HepG2 (cell line): ENCODE results near the gene SLC13A3.

Experiments used
- NBN ChIP-seq: fragments of 450-650 bp; conservative IDR thresholded peaks from 2 replicates; pipeline ENCODE4 v1.6.1; 2017
- RFX5 ChIP-seq: IDR thresholded peaks from 2 replicates; pipeline ENCODE4 v1.6.1; 2011; ENCODE audit warnings: low read depth, low read length, improper control_type of control experiment
- TARDBP ChIP-seq: sonication (generic); formaldehyde crosslinking; IDR thresholded peaks from 2 replicates; pipeline ENCODE4 v1.8.0; 2022; ENCODE audit warnings: mild to moderate bottlenecking, missing genetic modification reagents
- TBL1XR1 ChIP-seq: fragments of 150-350 bp; IDR thresholded peaks from 2 replicates; pipeline ENCODE4 v1.6.1; 2014; ENCODE audit warnings: borderline replicate concordance, low read length; ENCODE audit not compliant: partially characterized antibody
- ZBTB43 ChIP-seq: sonication (generic); formaldehyde crosslinking; conservative IDR thresholded peaks from 2 replicates; pipeline ENCODE4 v1.4.0; 2020; ENCODE audit warnings: missing genetic modification reagents
- ZFAT ChIP-seq: sonication (generic); formaldehyde crosslinking; conservative IDR thresholded peaks from 2 replicates; pipeline ENCODE4 v1.8.1; 2023; ENCODE audit warnings: missing genetic modification reagents, inconsistent platforms
- ZNF124 ChIP-seq: sonication (generic); formaldehyde crosslinking; IDR thresholded peaks from 2 replicates; pipeline ENCODE4 v1.4.0; 2020; ENCODE audit warnings: missing genetic modification reagents
- ZNF639 ChIP-seq: conservative IDR thresholded peaks from 2 replicates; pipeline ENCODE4 v1.6.1; 2018; ENCODE audit warnings: missing genetic modification reagents
- TF ChIP-seq, protein P1 (sequence below), 2 experiments: IDR thresholded peaks; 2 replicates each; pipeline ENCODE4 v1.6.1; 2011 to 2012; ENCODE audit warnings: low read length in 2 of 2, borderline replicate concordance in 1 of 2, low read depth in 1 of 2, mild to moderate bottlenecking in 1 of 2, moderate library complexity in 1 of 2
- TF ChIP-seq, protein P2 (sequence below): IDR thresholded peaks from 2 replicates; pipeline ENCODE4 v1.6.1; 2016; ENCODE audit warnings: low read depth, missing genetic modification reagents, missing compliant biosample characterization
- TF ChIP-seq, protein P3 (sequence below): sonication (generic); formaldehyde crosslinking; IDR thresholded peaks from 2 replicates; pipeline ENCODE4 v1.4.0; 2020; ENCODE audit warnings: missing genetic modification reagents
- TF ChIP-seq, protein P4 (sequence below): sonication (generic); formaldehyde crosslinking; IDR thresholded peaks from 2 replicates; pipeline ENCODE4 v1.5.0; 2020; ENCODE audit warnings: mild to moderate bottlenecking, missing genetic modification reagents, moderate library complexity

- TF ChIP-seq ZNF639 = no peak
- TF ChIP-seq, protein P1, sequence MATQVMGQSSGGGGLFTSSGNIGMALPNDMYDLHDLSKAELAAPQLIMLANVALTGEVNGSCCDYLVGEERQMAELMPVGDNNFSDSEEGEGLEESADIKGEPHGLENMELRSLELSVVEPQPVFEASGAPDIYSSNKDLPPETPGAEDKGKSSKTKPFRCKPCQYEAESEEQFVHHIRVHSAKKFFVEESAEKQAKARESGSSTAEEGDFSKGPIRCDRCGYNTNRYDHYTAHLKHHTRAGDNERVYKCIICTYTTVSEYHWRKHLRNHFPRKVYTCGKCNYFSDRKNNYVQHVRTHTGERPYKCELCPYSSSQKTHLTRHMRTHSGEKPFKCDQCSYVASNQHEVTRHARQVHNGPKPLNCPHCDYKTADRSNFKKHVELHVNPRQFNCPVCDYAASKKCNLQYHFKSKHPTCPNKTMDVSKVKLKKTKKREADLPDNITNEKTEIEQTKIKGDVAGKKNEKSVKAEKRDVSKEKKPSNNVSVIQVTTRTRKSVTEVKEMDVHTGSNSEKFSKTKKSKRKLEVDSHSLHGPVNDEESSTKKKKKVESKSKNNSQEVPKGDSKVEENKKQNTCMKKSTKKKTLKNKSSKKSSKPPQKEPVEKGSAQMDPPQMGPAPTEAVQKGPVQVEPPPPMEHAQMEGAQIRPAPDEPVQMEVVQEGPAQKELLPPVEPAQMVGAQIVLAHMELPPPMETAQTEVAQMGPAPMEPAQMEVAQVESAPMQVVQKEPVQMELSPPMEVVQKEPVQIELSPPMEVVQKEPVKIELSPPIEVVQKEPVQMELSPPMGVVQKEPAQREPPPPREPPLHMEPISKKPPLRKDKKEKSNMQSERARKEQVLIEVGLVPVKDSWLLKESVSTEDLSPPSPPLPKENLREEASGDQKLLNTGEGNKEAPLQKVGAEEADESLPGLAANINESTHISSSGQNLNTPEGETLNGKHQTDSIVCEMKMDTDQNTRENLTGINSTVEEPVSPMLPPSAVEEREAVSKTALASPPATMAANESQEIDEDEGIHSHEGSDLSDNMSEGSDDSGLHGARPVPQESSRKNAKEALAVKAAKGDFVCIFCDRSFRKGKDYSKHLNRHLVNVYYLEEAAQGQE (IDR thresholded peaks at IDR 0.05; ENCODE audit: borderline replicate concordance in 1 of 2, low read depth in 1 of 2, low read length in 2 of 2) = no peak
- no peak for TF ChIP-seq ZNF124 (CRISPR knock-in tag)
- no peak for TF ChIP-seq TARDBP
- TF ChIP-seq, protein P2, sequence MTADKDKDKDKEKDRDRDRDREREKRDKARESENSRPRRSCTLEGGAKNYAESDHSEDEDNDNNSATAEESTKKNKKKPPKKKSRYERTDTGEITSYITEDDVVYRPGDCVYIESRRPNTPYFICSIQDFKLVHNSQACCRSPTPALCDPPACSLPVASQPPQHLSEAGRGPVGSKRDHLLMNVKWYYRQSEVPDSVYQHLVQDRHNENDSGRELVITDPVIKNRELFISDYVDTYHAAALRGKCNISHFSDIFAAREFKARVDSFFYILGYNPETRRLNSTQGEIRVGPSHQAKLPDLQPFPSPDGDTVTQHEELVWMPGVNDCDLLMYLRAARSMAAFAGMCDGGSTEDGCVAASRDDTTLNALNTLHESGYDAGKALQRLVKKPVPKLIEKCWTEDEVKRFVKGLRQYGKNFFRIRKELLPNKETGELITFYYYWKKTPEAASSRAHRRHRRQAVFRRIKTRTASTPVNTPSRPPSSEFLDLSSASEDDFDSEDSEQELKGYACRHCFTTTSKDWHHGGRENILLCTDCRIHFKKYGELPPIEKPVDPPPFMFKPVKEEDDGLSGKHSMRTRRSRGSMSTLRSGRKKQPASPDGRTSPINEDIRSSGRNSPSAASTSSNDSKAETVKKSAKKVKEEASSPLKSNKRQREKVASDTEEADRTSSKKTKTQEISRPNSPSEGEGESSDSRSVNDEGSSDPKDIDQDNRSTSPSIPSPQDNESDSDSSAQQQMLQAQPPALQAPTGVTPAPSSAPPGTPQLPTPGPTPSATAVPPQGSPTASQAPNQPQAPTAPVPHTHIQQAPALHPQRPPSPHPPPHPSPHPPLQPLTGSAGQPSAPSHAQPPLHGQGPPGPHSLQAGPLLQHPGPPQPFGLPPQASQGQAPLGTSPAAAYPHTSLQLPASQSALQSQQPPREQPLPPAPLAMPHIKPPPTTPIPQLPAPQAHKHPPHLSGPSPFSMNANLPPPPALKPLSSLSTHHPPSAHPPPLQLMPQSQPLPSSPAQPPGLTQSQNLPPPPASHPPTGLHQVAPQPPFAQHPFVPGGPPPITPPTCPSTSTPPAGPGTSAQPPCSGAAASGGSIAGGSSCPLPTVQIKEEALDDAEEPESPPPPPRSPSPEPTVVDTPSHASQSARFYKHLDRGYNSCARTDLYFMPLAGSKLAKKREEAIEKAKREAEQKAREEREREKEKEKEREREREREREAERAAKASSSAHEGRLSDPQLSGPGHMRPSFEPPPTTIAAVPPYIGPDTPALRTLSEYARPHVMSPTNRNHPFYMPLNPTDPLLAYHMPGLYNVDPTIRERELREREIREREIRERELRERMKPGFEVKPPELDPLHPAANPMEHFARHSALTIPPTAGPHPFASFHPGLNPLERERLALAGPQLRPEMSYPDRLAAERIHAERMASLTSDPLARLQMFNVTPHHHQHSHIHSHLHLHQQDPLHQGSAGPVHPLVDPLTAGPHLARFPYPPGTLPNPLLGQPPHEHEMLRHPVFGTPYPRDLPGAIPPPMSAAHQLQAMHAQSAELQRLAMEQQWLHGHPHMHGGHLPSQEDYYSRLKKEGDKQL = no peak
- TF ChIP-seq, protein P3, sequence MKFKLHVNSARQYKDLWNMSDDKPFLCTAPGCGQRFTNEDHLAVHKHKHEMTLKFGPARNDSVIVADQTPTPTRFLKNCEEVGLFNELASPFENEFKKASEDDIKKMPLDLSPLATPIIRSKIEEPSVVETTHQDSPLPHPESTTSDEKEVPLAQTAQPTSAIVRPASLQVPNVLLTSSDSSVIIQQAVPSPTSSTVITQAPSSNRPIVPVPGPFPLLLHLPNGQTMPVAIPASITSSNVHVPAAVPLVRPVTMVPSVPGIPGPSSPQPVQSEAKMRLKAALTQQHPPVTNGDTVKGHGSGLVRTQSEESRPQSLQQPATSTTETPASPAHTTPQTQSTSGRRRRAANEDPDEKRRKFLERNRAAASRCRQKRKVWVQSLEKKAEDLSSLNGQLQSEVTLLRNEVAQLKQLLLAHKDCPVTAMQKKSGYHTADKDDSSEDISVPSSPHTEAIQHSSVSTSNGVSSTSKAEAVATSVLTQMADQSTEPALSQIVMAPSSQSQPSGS (CRISPR knock-in tag) = 0 out of 2 replicates have a peak, but pooled peaks have one; percentile 28
- no peak for TF ChIP-seq NBN
- no peak for TF ChIP-seq TBL1XR1
- TF ChIP-seq RFX5 = no peak
- TF ChIP-seq, protein P4, sequence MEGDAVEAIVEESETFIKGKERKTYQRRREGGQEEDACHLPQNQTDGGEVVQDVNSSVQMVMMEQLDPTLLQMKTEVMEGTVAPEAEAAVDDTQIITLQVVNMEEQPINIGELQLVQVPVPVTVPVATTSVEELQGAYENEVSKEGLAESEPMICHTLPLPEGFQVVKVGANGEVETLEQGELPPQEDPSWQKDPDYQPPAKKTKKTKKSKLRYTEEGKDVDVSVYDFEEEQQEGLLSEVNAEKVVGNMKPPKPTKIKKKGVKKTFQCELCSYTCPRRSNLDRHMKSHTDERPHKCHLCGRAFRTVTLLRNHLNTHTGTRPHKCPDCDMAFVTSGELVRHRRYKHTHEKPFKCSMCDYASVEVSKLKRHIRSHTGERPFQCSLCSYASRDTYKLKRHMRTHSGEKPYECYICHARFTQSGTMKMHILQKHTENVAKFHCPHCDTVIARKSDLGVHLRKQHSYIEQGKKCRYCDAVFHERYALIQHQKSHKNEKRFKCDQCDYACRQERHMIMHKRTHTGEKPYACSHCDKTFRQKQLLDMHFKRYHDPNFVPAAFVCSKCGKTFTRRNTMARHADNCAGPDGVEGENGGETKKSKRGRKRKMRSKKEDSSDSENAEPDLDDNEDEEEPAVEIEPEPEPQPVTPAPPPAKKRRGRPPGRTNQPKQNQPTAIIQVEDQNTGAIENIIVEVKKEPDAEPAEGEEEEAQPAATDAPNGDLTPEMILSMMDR (CRISPR knock-in tag) = peak; percentile 96
- TF ChIP-seq ZBTB43 = no peak
- no peak for TF ChIP-seq ZFAT (CRISPR knock-in tag)
These were observed 130.2 kb downstream of the SLC13A3 start for GRCh38 chr20:46520976-46521579.
